HG03520 (cell line): ENCODE measurements around the gene GCKR.

Experiments used
- ATAC-seq: cut with Tn5 transposase; IDR thresholded peaks from one replicate; pipeline ENCODE4 v1.9.1; 2021; ENCODE audit warnings: mild to moderate bottlenecking, moderate library complexity; ENCODE audit not compliant: unreplicated experiment

The GCKR gene

DNA sequence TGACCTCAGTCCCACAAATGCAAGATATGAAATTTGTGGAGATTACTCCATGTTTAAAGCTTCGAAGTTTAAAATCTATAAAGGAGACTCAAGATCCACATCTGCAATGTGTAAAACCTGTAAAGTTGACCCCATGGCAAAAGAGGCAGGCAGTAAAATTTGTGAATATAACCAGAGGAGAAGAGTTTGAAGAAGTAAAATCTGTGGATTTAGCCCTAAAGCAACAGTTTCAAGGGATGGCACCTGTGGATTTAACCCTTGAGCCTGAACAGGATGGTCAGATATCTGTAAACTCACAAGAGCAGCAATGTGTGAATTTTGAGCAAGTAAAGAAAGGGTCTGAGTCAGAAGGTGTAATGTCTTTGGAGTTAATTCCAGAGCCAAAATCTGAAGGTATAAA lies 75.0 kb downstream of the GCKR start:
- no peak for ATAC-seq

DNA sequence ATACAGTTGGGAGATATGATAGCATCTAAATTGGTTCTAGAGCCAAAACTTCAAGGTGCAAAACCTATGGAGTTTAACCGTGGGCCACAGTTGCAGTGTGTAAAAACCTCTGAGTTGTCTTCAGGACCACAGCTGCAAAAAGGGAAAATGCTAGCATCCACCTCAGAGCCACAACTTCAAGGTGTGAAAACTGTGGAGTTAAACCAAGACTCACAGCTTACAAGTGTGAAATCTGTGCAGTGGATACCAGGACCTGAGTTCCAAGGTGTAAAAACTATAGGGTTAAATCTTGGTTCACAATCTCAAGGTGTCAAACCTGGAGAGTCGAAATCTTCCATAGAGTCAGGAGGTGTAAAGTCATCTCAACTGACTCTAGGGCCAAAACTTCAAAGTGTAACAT lies 75.8 kb downstream of the GCKR start:
- ATAC-seq: no peak

GRCh38 chr2:27572998-27573429 lies 76.4 kb downstream of the GCKR start:
- ATAC-seq: no peak
